ENCODE results near the gene SMAD2.

DNA sequence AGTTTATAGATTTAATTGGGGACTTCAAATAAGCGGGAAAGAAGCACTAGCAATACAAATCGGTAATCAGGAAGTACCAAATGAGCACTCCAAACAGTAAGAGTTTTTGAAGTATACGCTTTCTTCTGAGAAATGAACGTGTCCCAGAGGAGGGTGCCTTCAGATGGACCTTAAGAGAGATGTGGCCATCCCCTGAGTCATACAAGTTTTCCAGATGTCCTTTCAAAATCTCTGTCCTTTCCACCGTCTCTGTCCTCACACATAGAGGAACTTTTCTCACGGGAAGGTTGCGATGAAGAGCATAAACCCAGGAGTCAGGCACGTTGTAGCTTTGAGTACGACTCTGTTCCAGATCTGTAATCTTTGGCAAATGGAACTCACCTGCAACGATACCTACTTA lies 1.7 kb upstream of the SMAD2 start:
- TF ChIP-seq GATA3 (IDR thresholded peaks at IDR 0.05; ENCODE audit: low read depth, low read length) (no peak), GATA2 (IDR thresholded peaks at IDR 0.05; ENCODE audit: low read depth, low read length) (no peak)
